ENCODE data around the gene TSEN15.

Gene TSEN15

DNA sequence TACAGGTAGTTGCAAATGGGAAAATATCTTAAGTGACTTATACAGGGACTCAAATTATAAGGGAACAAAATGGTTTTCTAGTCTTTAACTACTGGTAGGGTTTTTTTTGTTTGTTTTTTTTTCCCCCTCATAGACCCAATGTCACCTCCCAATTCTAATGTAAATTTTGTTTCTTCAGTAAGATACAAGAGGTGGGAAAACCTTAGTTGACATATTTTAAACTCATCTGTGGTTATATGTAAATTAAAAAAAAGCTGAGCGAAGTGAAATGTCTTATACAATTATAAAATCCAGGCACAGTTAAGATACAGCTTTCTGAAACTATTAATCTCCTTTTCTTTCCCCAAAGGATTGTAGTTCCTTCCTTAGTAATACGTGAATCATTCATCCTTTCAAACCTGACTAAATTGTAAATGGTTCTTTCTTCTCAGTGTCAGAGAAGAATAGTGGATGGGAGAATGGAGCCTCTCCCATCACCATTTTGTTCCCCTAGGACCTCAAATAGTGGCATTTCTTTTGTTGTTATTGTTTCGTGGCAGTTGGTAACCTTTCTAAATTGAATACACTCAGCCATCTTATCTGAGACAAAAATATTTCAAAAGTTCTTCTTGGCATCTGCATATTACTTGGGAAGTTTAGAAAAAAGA is 11.2 kb downstream of the TSEN15 start:
- no peak for TF ChIP-seq CTCF (conservative IDR thresholded peaks at IDR 0.05; ENCODE audit: low read depth, low read length)
- DNase-seq (ENCODE audit: low read depth) = no peak
- no peak overlapping the region for H3K4me3 ChIP-seq (ENCODE audit: low read depth, low read length)

GRCh38 chr1:184065559-184065958 is 14.0 kb downstream of the TSEN15 start:
- no peak for TF ChIP-seq CTCF (conservative IDR thresholded peaks at IDR 0.05; ENCODE audit: low read depth, low read length)
- no peak overlapping the region for H3K4me3 ChIP-seq (ENCODE audit: low read depth, low read length)
- DNase-seq (ENCODE audit: low read depth) = no peak

DNA sequence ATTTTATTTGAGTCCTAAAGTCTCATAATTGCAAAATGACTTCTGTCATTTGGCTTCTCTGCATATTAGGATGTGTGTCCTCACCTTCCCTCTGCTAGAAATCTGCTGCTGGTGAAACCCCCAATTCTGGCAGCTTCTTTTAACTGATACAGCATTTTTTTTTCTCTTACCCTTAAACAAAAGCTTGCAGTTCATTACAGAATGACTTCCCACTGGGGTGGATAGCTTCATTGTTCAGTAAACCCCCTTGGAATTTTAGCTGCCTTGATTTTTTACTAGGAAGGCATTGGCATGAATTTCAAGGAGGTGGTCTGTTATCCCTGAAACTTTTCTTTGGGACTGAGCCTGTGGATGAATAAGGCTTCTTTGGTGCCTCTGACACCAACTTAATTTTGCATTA is 16.8 kb downstream of the TSEN15 start:
- TF ChIP-seq CTCF (conservative IDR thresholded peaks at IDR 0.05; ENCODE audit: low read depth, low read length) = no peak
- no peak for DNase-seq (ENCODE audit: low read depth)
- H3K4me3 ChIP-seq (ENCODE audit: low read depth, low read length) = no peak overlapping the region

GRCh38 chr1:184069675-184070074 is 18.1 kb downstream of the TSEN15 start:
- DNase-seq (ENCODE audit: low read depth) = peak; percentile 74
- no peak for TF ChIP-seq CTCF (conservative IDR thresholded peaks at IDR 0.05; ENCODE audit: low read depth, low read length)
- H3K4me3 ChIP-seq (ENCODE audit: low read depth, low read length) = no peak overlapping the region

DNA sequence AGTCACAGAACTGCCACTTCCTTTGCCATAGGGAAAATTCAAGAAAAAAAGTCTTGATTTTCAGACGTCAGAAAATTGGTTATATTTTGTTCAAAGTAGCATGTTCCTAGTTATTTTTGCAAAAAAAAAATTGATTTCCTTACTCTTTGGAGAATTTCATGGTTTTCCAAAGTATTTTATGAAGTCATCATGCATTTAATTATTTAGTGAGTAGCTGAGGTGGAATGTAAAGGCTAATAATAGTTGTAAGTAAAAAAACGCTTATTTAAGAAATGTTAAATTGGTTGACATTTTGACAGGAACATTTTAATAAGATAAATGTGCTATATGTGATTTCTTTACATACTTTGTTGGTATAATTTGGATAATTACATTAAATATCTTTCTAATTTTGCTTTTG is 20.8 kb downstream of the TSEN15 start:
- TF ChIP-seq CTCF (conservative IDR thresholded peaks at IDR 0.05; ENCODE audit: low read depth, low read length) = no peak
- DNase-seq (ENCODE audit: low read depth) = no peak

DNA sequence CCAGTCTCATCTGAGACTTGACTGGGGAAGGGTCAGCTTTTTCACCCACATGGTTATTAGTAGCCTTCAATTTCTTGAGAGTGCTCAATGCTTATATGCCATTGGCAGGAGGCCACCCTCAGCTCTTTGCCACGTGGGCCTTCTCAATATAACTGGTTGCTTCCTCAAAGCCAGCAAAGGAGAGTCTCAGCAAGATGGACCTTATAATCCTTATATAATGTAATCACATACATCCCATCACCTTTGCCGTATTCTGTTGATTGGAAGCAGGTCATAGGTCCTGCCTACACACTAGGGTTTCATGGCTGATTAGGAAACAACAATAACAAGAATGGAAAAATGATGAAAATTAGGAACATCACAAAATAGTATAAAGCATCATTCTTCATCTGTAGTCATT is 22.9 kb downstream of the TSEN15 start:
- no peak for DNase-seq (ENCODE audit: low read depth)
- no peak overlapping the region for H3K4me3 ChIP-seq (ENCODE audit: low read depth, low read length)
- no peak for TF ChIP-seq CTCF (conservative IDR thresholded peaks at IDR 0.05; ENCODE audit: low read depth, low read length)

More for the DNA sequence above, 20.8 kb downstream of the TSEN15 start:
- no peak overlapping the region for H3K4me3 ChIP-seq (ENCODE audit: low read depth, low read length)

All from choroid plexus epithelial cell (primary cell).